HepG2 (cell line): ENCODE results near the gene SELENOS.

Experiments used
- GATAD2A ChIP-seq: IDR thresholded peaks from 2 replicates; pipeline ENCODE4 v1.6.1; 2016
- HNF4G ChIP-seq, 2 experiments: sonication (generic) in 1 of 2; formaldehyde crosslinking in 1 of 2; IDR thresholded peaks; 2 replicates each; pipeline versions ENCODE4 v1.4.0 to v1.6.1; 2011 to 2020; ENCODE audit warnings: borderline replicate concordance in 2 of 2, low read depth in 2 of 2, mild to moderate bottlenecking in 2 of 2, low read length in 1 of 2, missing genetic modification reagents in 1 of 2, moderate library complexity in 1 of 2
- JUN ChIP-seq: sonication (generic); formaldehyde crosslinking; IDR thresholded peaks from 2 replicates; pipeline ENCODE4 v1.4.0; 2020; ENCODE audit warnings: mild to moderate bottlenecking, missing genetic modification reagents
- KLF15 ChIP-seq: sonication (generic); formaldehyde crosslinking; IDR thresholded peaks from 2 replicates; pipeline ENCODE4 v1.8.1; 2023; ENCODE audit warnings: borderline replicate concordance, mild to moderate bottlenecking, inconsistent platforms, missing genetic modification reagents, mixed read lengths
- MXI1 ChIP-seq: IDR thresholded peaks from 3 replicates; pipeline ENCODE4 v1.6.1; 2012; ENCODE audit warnings: low read depth, low read length, inconsistent platforms, borderline replicate concordance
- POLR2A ChIP-seq, 2 experiments: IDR thresholded peaks; 2 replicates each; pipeline ENCODE4 v1.6.1; 2011; ENCODE audit warnings: low read depth in 2 of 2, low read length in 2 of 2, mild to moderate bottlenecking in 1 of 2, moderate library complexity in 1 of 2; ENCODE audit not compliant: insufficient read depth in 1 of 2
- TCF7 ChIP-seq: sonication (generic); IDR thresholded peaks from 2 replicates; pipeline ENCODE4 v1.6.1; 2016; ENCODE audit warnings: antibody characterized with exemption, low read depth
- ZNF264 ChIP-seq: sonication (generic); formaldehyde crosslinking; IDR thresholded peaks from 2 replicates; pipeline ENCODE4 v1.4.0; 2020; ENCODE audit warnings: missing genetic modification reagents
- ZNF296 ChIP-seq: sonication (generic); formaldehyde crosslinking; conservative IDR thresholded peaks from 2 replicates; pipeline ENCODE4 v1.5.0; 2020; ENCODE audit warnings: mild to moderate bottlenecking, missing genetic modification reagents
- ZNF350 ChIP-seq: sonication (generic); formaldehyde crosslinking; IDR thresholded peaks from 2 replicates; pipeline ENCODE4 v1.4.0; 2020; ENCODE audit warnings: mild to moderate bottlenecking, low read depth, missing genetic modification reagents, borderline replicate concordance
- ZNF775 ChIP-seq: sonication (generic); formaldehyde crosslinking; IDR thresholded peaks from 2 replicates; pipeline ENCODE4 v1.4.0; 2020; ENCODE audit warnings: missing genetic modification reagents, mild to moderate bottlenecking, moderate library complexity, borderline replicate concordance
- TF ChIP-seq, protein P1 (sequence below): sonication (generic); formaldehyde crosslinking; IDR thresholded peaks from 2 replicates; pipeline ENCODE4 v1.5.0; 2020; ENCODE audit warnings: mild to moderate bottlenecking, missing genetic modification reagents, moderate library complexity
- TF ChIP-seq, protein P2 (sequence below), 2 experiments: IDR thresholded peaks; 2 replicates each; pipeline ENCODE4 v1.6.1; 2011 to 2012; ENCODE audit warnings: low read length in 2 of 2, borderline replicate concordance in 1 of 2, low read depth in 1 of 2, mild to moderate bottlenecking in 1 of 2, moderate library complexity in 1 of 2

DNA sequence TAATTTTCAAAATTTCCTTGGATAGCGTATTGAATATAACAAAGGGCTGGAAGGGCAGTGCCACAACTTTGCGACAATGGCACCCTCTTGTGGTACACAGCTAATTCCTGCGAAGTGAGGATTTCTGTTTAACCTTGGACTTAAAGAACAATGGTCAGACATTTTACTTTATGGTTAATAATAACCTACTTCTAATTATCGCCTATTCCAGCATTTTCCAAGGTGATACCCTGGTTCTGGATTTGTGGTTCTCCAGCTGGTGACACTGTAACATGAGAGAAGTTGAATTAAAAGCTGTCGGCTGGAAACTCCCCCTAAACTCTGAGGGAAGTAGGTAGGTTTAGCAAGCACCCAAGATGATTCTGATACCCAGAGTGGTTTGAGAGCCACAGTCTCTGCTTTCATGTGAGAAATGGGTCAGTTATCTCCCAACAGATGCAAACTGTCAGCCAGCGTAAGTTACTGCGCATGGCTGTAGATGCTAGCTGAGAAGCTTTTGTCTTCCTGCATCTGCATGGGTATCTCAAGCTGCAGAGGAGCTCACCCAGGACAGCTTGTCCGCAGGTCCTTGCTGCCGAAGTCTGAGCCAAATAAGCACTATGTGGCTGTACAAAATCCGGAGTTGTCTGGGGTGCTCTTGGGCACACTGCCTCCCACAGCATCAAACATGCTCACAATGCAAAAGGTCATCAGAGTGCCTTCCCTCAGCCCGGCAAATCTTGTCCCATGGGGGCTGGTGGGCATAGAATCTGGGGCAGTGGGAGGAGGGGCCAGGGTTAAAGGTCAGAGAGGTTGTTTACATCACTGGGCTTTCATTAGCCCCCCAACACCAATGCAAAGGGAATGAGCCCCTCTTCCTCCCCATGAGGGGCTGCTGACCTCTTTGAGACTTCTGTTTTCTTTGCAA lies 18.8 kb downstream of the SELENOS start:
- TF ChIP-seq POLR2A (IDR thresholded peaks at IDR 0.05; ENCODE audit: insufficient read depth in 1 of 2, low read depth in 2 of 2, low read length in 2 of 2) (no peak), HNF4G (IDR thresholded peaks at IDR 0.05; ENCODE audit: borderline replicate concordance, low read depth, low read length) (no peak), HNF4G (CRISPR knock-in tag; IDR thresholded peaks at IDR 0.05; ENCODE audit: borderline replicate concordance, low read depth) (no peak), KLF15 (CRISPR knock-in tag) (no peak), ZNF264 (CRISPR knock-in tag) (no peak), TCF7 (no peak), ZNF296 (CRISPR knock-in tag) (no peak), ZNF350 (CRISPR knock-in tag) (no peak), GATAD2A (CRISPR knock-in tag) (no peak), JUN (no peak), ZNF775 (CRISPR knock-in tag) (no peak), MXI1 (no peak)
- TF ChIP-seq, protein P1, sequence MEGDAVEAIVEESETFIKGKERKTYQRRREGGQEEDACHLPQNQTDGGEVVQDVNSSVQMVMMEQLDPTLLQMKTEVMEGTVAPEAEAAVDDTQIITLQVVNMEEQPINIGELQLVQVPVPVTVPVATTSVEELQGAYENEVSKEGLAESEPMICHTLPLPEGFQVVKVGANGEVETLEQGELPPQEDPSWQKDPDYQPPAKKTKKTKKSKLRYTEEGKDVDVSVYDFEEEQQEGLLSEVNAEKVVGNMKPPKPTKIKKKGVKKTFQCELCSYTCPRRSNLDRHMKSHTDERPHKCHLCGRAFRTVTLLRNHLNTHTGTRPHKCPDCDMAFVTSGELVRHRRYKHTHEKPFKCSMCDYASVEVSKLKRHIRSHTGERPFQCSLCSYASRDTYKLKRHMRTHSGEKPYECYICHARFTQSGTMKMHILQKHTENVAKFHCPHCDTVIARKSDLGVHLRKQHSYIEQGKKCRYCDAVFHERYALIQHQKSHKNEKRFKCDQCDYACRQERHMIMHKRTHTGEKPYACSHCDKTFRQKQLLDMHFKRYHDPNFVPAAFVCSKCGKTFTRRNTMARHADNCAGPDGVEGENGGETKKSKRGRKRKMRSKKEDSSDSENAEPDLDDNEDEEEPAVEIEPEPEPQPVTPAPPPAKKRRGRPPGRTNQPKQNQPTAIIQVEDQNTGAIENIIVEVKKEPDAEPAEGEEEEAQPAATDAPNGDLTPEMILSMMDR (CRISPR knock-in tag), result peak; percentile 88
- TF ChIP-seq, protein P2, sequence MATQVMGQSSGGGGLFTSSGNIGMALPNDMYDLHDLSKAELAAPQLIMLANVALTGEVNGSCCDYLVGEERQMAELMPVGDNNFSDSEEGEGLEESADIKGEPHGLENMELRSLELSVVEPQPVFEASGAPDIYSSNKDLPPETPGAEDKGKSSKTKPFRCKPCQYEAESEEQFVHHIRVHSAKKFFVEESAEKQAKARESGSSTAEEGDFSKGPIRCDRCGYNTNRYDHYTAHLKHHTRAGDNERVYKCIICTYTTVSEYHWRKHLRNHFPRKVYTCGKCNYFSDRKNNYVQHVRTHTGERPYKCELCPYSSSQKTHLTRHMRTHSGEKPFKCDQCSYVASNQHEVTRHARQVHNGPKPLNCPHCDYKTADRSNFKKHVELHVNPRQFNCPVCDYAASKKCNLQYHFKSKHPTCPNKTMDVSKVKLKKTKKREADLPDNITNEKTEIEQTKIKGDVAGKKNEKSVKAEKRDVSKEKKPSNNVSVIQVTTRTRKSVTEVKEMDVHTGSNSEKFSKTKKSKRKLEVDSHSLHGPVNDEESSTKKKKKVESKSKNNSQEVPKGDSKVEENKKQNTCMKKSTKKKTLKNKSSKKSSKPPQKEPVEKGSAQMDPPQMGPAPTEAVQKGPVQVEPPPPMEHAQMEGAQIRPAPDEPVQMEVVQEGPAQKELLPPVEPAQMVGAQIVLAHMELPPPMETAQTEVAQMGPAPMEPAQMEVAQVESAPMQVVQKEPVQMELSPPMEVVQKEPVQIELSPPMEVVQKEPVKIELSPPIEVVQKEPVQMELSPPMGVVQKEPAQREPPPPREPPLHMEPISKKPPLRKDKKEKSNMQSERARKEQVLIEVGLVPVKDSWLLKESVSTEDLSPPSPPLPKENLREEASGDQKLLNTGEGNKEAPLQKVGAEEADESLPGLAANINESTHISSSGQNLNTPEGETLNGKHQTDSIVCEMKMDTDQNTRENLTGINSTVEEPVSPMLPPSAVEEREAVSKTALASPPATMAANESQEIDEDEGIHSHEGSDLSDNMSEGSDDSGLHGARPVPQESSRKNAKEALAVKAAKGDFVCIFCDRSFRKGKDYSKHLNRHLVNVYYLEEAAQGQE (IDR thresholded peaks at IDR 0.05; ENCODE audit: borderline replicate concordance in 1 of 2, low read depth in 1 of 2, low read length in 2 of 2), result no peak
